Inflammatory macrophage treated with lipopolysaccharide for 1 hour (primary cell): ENCODE results near the gene DDR2.
"Not testable (repeated sequence)": the region's sequence is repeated elsewhere in the genome, so short reads cannot be mapped to it uniquely, and the experiment has no call there.

ENCODE experiments used
- DNase-seq, 2 donors: peaks; one replicate each; pipeline ENCODE4 v3.0.0-alpha.2; 2020 to 2022

The DDR2 gene

GRCh38 chr1:162728573-162728972, 96.3 kb downstream of the DDR2 start:
- DNase-seq = no peak

- DNase-seq = not testable (repeated sequence)
Observed at GRCh38 chr1:162729195-162729774, 97.0 kb downstream of the DDR2 start.

GRCh38 chr1:162732094-162732493, 99.8 kb downstream of the DDR2 start:
- DNase-seq = no peak

GRCh38 chr1:162732566-162733335, 100.5 kb downstream of the DDR2 start:
- DNase-seq = no peak

GRCh38 chr1:162733336-162733590, 101.0 kb downstream of the DDR2 start:
- no peak for DNase-seq

- DNase-seq = no peak
Observed at GRCh38 chr1:162734047-162734446, 101.8 kb downstream of the DDR2 start.

- DNase-seq = no peak
Observed at GRCh38 chr1:162736184-162736583, 103.9 kb downstream of the DDR2 start.

GRCh38 chr1:162736633-162737067, 104.4 kb downstream of the DDR2 start:
- DNase-seq = no peak

GRCh38 chr1:162740755-162741154, 108.5 kb downstream of the DDR2 start:
- DNase-seq = no peak

- DNase-seq = no peak
Observed at GRCh38 chr1:162741574-162741973, 109.3 kb downstream of the DDR2 start.

GRCh38 chr1:162746264-162746942, 114.1 kb downstream of the DDR2 start:
- not testable (repeated sequence) for DNase-seq

- DNase-seq = no peak
Observed at GRCh38 chr1:162753001-162753658, 120.9 kb downstream of the DDR2 start.

- no peak for DNase-seq
Observed at GRCh38 chr1:162753998-162754585, 121.8 kb downstream of the DDR2 start.

GRCh38 chr1:162755306-162755705, 123.0 kb downstream of the DDR2 start:
- no peak for DNase-seq

GRCh38 chr1:162756523-162756922, 124.3 kb downstream of the DDR2 start:
- DNase-seq = no peak

GRCh38 chr1:162757476-162757875, 125.2 kb downstream of the DDR2 start:
- DNase-seq = no peak

- DNase-seq = no peak
Observed at GRCh38 chr1:162765788-162766187, 133.5 kb downstream of the DDR2 start.

- DNase-seq = no peak
Observed at GRCh38 chr1:162772571-162773154, 140.4 kb downstream of the DDR2 start.

- DNase-seq = no peak
Observed at GRCh38 chr1:162774007-162774406, 141.7 kb downstream of the DDR2 start.

- DNase-seq = no peak
Observed at GRCh38 chr1:162779043-162779442, 146.8 kb downstream of the DDR2 start.

- no peak for DNase-seq
Observed at GRCh38 chr1:162782671-162783070, 150.4 kb downstream of the DDR2 start.

- DNase-seq = not testable (repeated sequence)
Observed at GRCh38 chr1:162784926-162785325, 152.7 kb downstream of the DDR2 start.

GRCh38 chr1:162788783-162789182, 156.5 kb downstream of the DDR2 start:
- not testable (repeated sequence) for DNase-seq
